Keratinocyte (primary cell): Measurements from ENCODE around the gene TFIP11. TPM values are rescaled to one million over a fixed set of nuclear protein-coding genes. Genes with fewer than 3 reads are reported as not detected.

Experiments used
- DNase-seq: peaks from one replicate; pipeline ENCODE4 v3.0.0-alpha.2; 2011; ENCODE audit warnings: low read depth, missing footprints, low spot score
- FAIRE-seq: peaks from 2 replicates; lab custom pipeline; 2011; peaks lifted over from hg19 to GRCh38; lab: Jason Lieb, UNC
- H2AFZ ChIP-seq: 2 replicates; pipeline ENCODE4 v1.6.0; 2012; ENCODE audit warnings: low read length, control low read depth, inconsistent platforms; ENCODE audit not compliant: control insufficient read depth
- H3K27ac ChIP-seq: 2 replicates; pipeline ENCODE4 v1.5.1; 2011; ENCODE audit warnings: low read length; ENCODE audit not compliant: control insufficient read depth, insufficient read depth
- H3K27me3 ChIP-seq: 3 replicates; pipeline ENCODE4 v1.6.0; 2011; ENCODE audit warnings: low read length; ENCODE audit not compliant: control insufficient read depth, insufficient read depth; ENCODE audit errors: extremely low read depth
- H3K36me3 ChIP-seq, 2 experiments: 2 replicates in 1 of 2; 3 replicates in 1 of 2; pipeline ENCODE4 v1.5.1; 2011; ENCODE audit warnings: low read length in 2 of 2, mild to moderate bottlenecking in 1 of 2; ENCODE audit not compliant: control insufficient read depth in 2 of 2, insufficient read depth in 2 of 2; ENCODE audit errors: extremely low read depth in 1 of 2
- H3K4me1 ChIP-seq: 3 replicates; pipeline ENCODE4 v1.5.1; 2011; ENCODE audit warnings: low read length; ENCODE audit not compliant: control insufficient read depth, insufficient read depth; ENCODE audit errors: extremely low read depth
- H3K4me2 ChIP-seq: 3 replicates; pipeline ENCODE4 v1.6.0; 2011; ENCODE audit warnings: low read depth, low read length; ENCODE audit not compliant: control insufficient read depth, insufficient read depth; ENCODE audit errors: extremely low read depth
- H3K4me3 ChIP-seq, 3 experiments: fragments of 200-600 bp in 1 of 3; sonication (generic) in 1 of 3; 2 replicates in 2 of 3; 3 replicates in 1 of 3; pipeline ENCODE4 v1.5.1; 2011 to 2016; ENCODE audit warnings: low read length in 3 of 3, mild to moderate bottlenecking in 3 of 3, control low read depth in 2 of 3, inconsistent platforms in 1 of 3, low read depth in 1 of 3, mixed read lengths in 1 of 3, mixed run types in 1 of 3, moderate library complexity in 1 of 3; ENCODE audit not compliant: control insufficient read depth in 2 of 3, insufficient read depth in 2 of 3; ENCODE audit errors: extremely low read depth in 1 of 3
- H3K79me2 ChIP-seq: 2 replicates; pipeline ENCODE4 v1.6.0; 2012; ENCODE audit warnings: low read length; ENCODE audit not compliant: control insufficient read depth, insufficient read depth
- H3K9ac ChIP-seq: 3 replicates; pipeline ENCODE4 v1.6.0; 2011; ENCODE audit warnings: low read length; ENCODE audit not compliant: control insufficient read depth, insufficient read depth; ENCODE audit errors: extremely low read depth
- H3K9me1 ChIP-seq: 3 replicates; pipeline ENCODE4 v1.6.0; 2011; ENCODE audit warnings: low read length; ENCODE audit not compliant: control insufficient read depth, insufficient read depth; ENCODE audit errors: extremely low read depth
- H3K9me3 ChIP-seq: 2 replicates; pipeline ENCODE4 v1.5.1; 2012; ENCODE audit warnings: low read depth, low read length; ENCODE audit not compliant: control insufficient read depth
- H4K20me1 ChIP-seq: 3 replicates; pipeline ENCODE4 v1.6.0; 2011; ENCODE audit warnings: low read length; ENCODE audit not compliant: control insufficient read depth, insufficient read depth; ENCODE audit errors: extremely low read depth
- EZH2 ChIP-seq: IDR thresholded peaks from one replicate; pipeline ENCODE4 v1.6.1; 2012; ENCODE audit warnings: inconsistent platforms, mild to moderate bottlenecking, low read length, moderate library complexity
- dilution Hi-C: fragments of 300-500 bp; cut with MboI; formaldehyde crosslinking; loops from one replicate; pipeline ENCODE4 v1.7.0; 2020; ENCODE audit warnings: low sequenced_read_pairs; ENCODE audit not compliant: extremely low pct_ligation_motif_present
- polyA plus RNA-seq, 5 experiments: library from polyadenylated mRNA; depleted of rRNA in 3 of 5; stranded (reverse) in 3 of 5; stranded (forward) in 1 of 5; unstranded in 1 of 5; fragments of >200 nt; gene quantifications; 1 replicate in 1 of 5; 2 replicates in 3 of 5; 3 replicates in 1 of 5; pipeline versions ENCODE4 v1.2.1 to v1.2.3, GENCODE V29; 2011 to 2012; ENCODE audit warnings: missing spikeins in 2 of 5, low read depth in 1 of 5, low replicate concordance in 1 of 5
- TF ChIP-seq, protein P1 (sequence below), 3 experiments: IDR thresholded peaks in 1 of 3; conservative IDR thresholded peaks in 1 of 3; optimal IDR thresholded peaks in 1 of 3; 2 replicates in 2 of 3; 3 replicates in 1 of 3; pipeline versions ENCODE3 to v1.5.1; 2011; ENCODE audit warnings: low read length in 3 of 3, mild to moderate bottlenecking in 3 of 3, moderate library complexity in 2 of 3, control low read depth in 1 of 3, inconsistent platforms in 1 of 3; ENCODE audit not compliant: insufficient read depth in 2 of 3; ENCODE audit errors: extremely low read depth in 1 of 3

TFIP11 gene
- polyA plus RNA-seq, 1 donor (not counting 4 experiments of a cell fraction or from before 2014, with no cell fraction given) = 30.3 TPM

DNA sequence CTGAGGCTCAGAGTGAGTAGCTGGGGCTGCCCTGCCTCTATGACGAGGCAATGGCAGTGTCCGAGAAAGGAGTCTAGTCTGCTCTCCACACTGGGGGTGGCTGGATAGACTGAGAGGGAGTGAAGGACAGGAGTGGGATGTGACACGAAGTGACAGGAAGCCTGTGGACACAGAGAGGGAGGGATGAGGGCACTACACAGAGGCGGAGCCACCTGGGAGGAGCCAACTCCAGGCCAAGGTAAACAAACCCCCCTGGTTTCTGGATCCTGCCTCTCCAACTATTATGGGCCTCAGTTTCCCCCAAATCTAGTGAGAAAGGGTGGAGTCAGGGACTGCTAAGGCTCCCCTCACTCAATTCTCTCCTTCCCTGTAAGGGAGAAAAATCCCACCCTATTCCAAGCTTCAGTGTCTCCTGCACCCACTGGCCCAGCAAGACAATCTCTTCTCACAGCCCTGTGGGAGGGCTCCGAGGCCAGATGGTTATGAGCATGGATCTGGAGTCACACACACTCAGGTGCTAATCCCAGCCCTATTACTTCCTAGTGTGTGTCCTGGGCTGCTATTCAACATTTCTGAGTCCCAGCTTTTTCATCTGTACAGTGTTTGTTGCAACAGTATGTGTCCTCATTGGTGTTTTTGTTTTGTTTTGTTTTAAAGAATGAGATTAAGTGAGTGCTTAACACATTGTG, 58.3 kb downstream of the TFIP11 start:
- Histone ChIP-seq H3K9ac (no peak overlapping the region), H4K20me1 (no peaks in the 10 kb centered on the region), H2AFZ (no peak overlapping the region), H3K27ac (no peak overlapping the region), H3K4me2 (no peak overlapping the region), H3K9me1 (no peaks in the 10 kb centered on the region), H3K79me2 (peaks cover 5% of the 10 kb centered on the region), H3K36me3 (peaks cover 23 to 33% of the 10 kb centered on the region in 2 experiments), H3K4me3 (no peak overlapping the region), H3K4me1 (peaks cover 2% of the 10 kb centered on the region), H3K9me3 (no peaks in the 10 kb centered on the region), H3K27me3 (no peaks in the 10 kb centered on the region)
- FAIRE-seq (no peak), DNase-seq (no peak)
- TF ChIP-seq, protein P1, sequence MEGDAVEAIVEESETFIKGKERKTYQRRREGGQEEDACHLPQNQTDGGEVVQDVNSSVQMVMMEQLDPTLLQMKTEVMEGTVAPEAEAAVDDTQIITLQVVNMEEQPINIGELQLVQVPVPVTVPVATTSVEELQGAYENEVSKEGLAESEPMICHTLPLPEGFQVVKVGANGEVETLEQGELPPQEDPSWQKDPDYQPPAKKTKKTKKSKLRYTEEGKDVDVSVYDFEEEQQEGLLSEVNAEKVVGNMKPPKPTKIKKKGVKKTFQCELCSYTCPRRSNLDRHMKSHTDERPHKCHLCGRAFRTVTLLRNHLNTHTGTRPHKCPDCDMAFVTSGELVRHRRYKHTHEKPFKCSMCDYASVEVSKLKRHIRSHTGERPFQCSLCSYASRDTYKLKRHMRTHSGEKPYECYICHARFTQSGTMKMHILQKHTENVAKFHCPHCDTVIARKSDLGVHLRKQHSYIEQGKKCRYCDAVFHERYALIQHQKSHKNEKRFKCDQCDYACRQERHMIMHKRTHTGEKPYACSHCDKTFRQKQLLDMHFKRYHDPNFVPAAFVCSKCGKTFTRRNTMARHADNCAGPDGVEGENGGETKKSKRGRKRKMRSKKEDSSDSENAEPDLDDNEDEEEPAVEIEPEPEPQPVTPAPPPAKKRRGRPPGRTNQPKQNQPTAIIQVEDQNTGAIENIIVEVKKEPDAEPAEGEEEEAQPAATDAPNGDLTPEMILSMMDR (optimal IDR thresholded peaks at IDR 0.05 in 1 of 3, IDR thresholded peaks at IDR 0.05 in 1 of 3, conservative IDR thresholded peaks at IDR 0.05 in 1 of 3; ENCODE audit: extremely low read depth in 1 of 3, insufficient read depth in 2 of 3, low read length in 3 of 3) = no peak
- no peak for TF ChIP-seq EZH2
- dilution Hi-C loops = loop anchor here (5.0 kb wide), 1 partner anchor 37 kb away; no protein-coding TSS in a partner anchor

DNA sequence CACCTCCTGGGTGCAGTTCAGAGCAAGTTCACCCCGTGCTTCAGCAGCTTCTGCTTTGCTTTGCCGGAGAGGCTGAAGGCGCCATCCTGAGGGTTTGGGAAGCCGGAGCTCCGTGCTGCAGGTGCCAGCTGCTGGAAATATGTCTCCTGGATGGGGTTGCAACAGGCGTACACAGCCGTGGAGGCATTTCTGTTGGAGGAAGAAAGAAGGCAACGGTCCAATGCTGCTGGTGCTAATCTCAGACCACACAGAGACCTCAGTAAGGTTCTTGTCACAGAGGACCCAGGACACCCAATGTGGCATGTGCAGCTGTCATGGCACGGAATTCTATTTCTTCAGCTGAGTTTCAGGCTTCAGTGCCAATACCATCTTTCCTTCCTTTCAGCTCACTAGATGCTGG, 59.1 kb downstream of the TFIP11 start:
- dilution Hi-C loops = loop anchor here (5.0 kb wide), 1 partner anchor 36 kb away; no protein-coding TSS in a partner anchor
- no peaks in the 10 kb centered on the region for H4K20me1 ChIP-seq
- no peak overlapping the region for H3K4me2 ChIP-seq
- no peak overlapping the region for H3K9ac ChIP-seq
- H3K9me1 ChIP-seq = no peaks in the 10 kb centered on the region
- H3K4me1 ChIP-seq = peaks cover 5% of the 10 kb centered on the region
- no peak overlapping the region for H3K27ac ChIP-seq
- H3K9me3 ChIP-seq = no peaks in the 10 kb centered on the region
- FAIRE-seq (no peak), DNase-seq (no peak)
- no peak overlapping the region for H3K4me3 ChIP-seq
- TF ChIP-seq, protein P1 (optimal IDR thresholded peaks at IDR 0.05 in 1 of 3, IDR thresholded peaks at IDR 0.05 in 1 of 3, conservative IDR thresholded peaks at IDR 0.05 in 1 of 3; ENCODE audit: extremely low read depth in 1 of 3, insufficient read depth in 2 of 3, low read length in 3 of 3) = no peak
- H3K79me2 ChIP-seq = peaks cover 1% of the 10 kb centered on the region
- H2AFZ ChIP-seq = no peak overlapping the region
- H3K36me3 ChIP-seq = peaks cover 21 to 28% of the 10 kb centered on the region in 2 experiments
- no peaks in the 10 kb centered on the region for H3K27me3 ChIP-seq
